ENCODE results near the gene REG3A. TPM values are rescaled to one million over a fixed set of nuclear protein-coding genes. Genes with fewer than 3 reads are reported as not detected.

REG3A gene
- total RNA-seq, 5 donors from 2014 or later (not counting 1 experiment from before 2014, with no cell fraction given) = 0.35 to 0.46 TPM; not detected in 3

DNA sequence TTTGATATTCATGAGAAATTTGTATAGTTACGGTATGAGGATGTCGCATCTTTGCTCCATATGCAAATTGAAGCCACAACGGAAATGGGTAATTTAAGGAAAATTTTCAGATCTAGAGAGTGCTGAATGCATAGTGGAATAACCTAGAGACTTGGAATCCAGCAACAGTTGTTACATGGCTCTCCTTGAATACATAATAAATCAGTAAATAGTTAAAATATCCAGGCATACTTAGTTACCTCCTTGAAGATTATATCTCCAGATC lies 33.9 kb downstream of the REG3A start:
- H3K27me3 Mint-ChIP-seq = no peaks in the 10 kb centered on the region
- no peaks in the 10 kb centered on the region for H3K4me1 Mint-ChIP-seq
- H3K27ac Mint-ChIP-seq = no peak overlapping the region
- Histone ChIP-seq H3K4me1 (ENCODE audit: control insufficient read depth in 1 of 2, extremely low read depth in 1 of 2, insufficient read depth in 2 of 2, low read length in 2 of 2) (no peaks in the 10 kb centered on the region), H3K27ac (ENCODE audit: low read length) (no peak overlapping the region), H3K27me3 (replicated peaks in 1 of 2; ENCODE audit: control insufficient read depth in 2 of 2, extremely low read depth in 1 of 2, insufficient read depth in 2 of 2, low read length in 1 of 2) (no peaks in the 10 kb centered on the region), H3K9me3 (no peaks in the 10 kb centered on the region), H3K36me3 (ENCODE audit: control insufficient read depth in 2 of 2, extremely low read depth in 1 of 2, insufficient read depth in 1 of 2, low read length in 1 of 2) (no peaks in the 10 kb centered on the region), H3K4me3 (ENCODE audit: control insufficient read depth in 1 of 2, extremely low read depth in 1 of 2, low read length in 1 of 2) (no peak overlapping the region)
- WGBS (ENCODE audit: insufficient coverage) = 93% methylated on average over 3 of the region's 3 CpGs
- DNase-seq (no peak), ATAC-seq (replicated peaks in 1 of 4) (no peak)
- peaks cover 4 to 13% (median 6%) of the 10 kb centered on the region in 3 donors for H3K9me3 Mint-ChIP-seq
- POLR2A ChIA-PET = no interaction called here
- H3K36me3 Mint-ChIP-seq = no peaks in the 10 kb centered on the region
- no peak overlapping the region for H3K4me3 Mint-ChIP-seq
- CTCF ChIA-PET = no interaction called here

- Mint-ChIP-seq H3K9me3 (peaks cover 4 to 13% (median 6%) of the 10 kb centered on the region in 3 donors), H3K4me3 (no peak overlapping the region), H3K27ac (no peak overlapping the region), H3K27me3 (no peaks in the 10 kb centered on the region), H3K36me3 (no peaks in the 10 kb centered on the region), H3K4me1 (no peaks in the 10 kb centered on the region)
- ATAC-seq (replicated peaks in 1 of 4) (no peak), DNase-seq (no peak)
- ChIA-PET CTCF (no interaction called here), POLR2A (no interaction called here)
- Histone ChIP-seq H3K27ac (ENCODE audit: low read length) (no peak overlapping the region), H3K9me3 (no peaks in the 10 kb centered on the region), H3K36me3 (ENCODE audit: control insufficient read depth in 2 of 2, extremely low read depth in 1 of 2, insufficient read depth in 1 of 2, low read length in 1 of 2) (no peaks in the 10 kb centered on the region), H3K4me1 (ENCODE audit: control insufficient read depth in 1 of 2, extremely low read depth in 1 of 2, insufficient read depth in 2 of 2, low read length in 2 of 2) (no peaks in the 10 kb centered on the region), H3K27me3 (replicated peaks in 1 of 2; ENCODE audit: control insufficient read depth in 2 of 2, extremely low read depth in 1 of 2, insufficient read depth in 2 of 2, low read length in 1 of 2) (no peaks in the 10 kb centered on the region), H3K4me3 (ENCODE audit: control insufficient read depth in 1 of 2, extremely low read depth in 1 of 2, low read length in 1 of 2) (no peak overlapping the region)
- WGBS (ENCODE audit: insufficient coverage) = no CpG with 5 or more reads among the region's 9 CpGs
These were observed 34.4 kb downstream of the REG3A start for GRCh38 chr2:79124907-79125720.

DNA sequence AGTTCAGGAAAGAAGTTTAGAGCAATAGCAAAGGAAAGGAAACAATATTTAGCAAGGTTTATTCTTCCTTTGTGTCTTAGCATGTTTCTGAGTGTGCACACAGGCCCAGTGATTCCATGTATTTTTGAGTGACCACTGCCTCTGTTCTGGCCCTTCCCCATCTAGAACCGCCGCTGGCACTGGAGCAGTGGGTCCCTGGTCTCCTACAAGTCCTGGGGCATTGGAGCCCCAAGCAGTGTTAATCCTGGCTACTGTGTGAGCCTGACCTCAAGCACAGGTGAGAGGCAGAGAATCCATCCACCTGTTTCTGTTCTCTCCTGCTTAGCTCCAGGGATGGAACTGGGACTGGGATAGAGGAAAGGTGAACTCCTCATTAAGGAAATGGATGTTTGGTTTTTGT lies 36.9 kb downstream of the REG3A start:
- H3K36me3 ChIP-seq (ENCODE audit: control insufficient read depth in 2 of 2, extremely low read depth in 1 of 2, insufficient read depth in 1 of 2, low read length in 1 of 2) = no peaks in the 10 kb centered on the region
- Mint-ChIP-seq H3K9me3 (peaks cover 7 to 9% (median 8%) of the 10 kb centered on the region in 3 donors), H3K27ac (no peak overlapping the region), H3K4me1 (no peaks in the 10 kb centered on the region), H3K27me3 (no peaks in the 10 kb centered on the region), H3K36me3 (no peaks in the 10 kb centered on the region), H3K4me3 (no peak overlapping the region)
- DNase-seq (no peak), ATAC-seq (replicated peaks in 1 of 4) (no peak)
- POLR2A ChIA-PET = no interaction called here
- H3K9me3 ChIP-seq = no peaks in the 10 kb centered on the region
- H3K4me1 ChIP-seq (ENCODE audit: control insufficient read depth in 1 of 2, extremely low read depth in 1 of 2, insufficient read depth in 2 of 2, low read length in 2 of 2) = no peaks in the 10 kb centered on the region
- no peaks in the 10 kb centered on the region for H3K27me3 ChIP-seq (replicated peaks in 1 of 2; ENCODE audit: control insufficient read depth in 2 of 2, extremely low read depth in 1 of 2, insufficient read depth in 2 of 2, low read length in 1 of 2)
- 100% methylated on average over 2 of the region's 2 CpGs for WGBS (ENCODE audit: insufficient coverage)
- no peak overlapping the region for H3K4me3 ChIP-seq (ENCODE audit: control insufficient read depth in 1 of 2, extremely low read depth in 1 of 2, low read length in 1 of 2)
- CTCF ChIA-PET = no interaction called here
- no peak overlapping the region for H3K27ac ChIP-seq (ENCODE audit: low read length)

DNA sequence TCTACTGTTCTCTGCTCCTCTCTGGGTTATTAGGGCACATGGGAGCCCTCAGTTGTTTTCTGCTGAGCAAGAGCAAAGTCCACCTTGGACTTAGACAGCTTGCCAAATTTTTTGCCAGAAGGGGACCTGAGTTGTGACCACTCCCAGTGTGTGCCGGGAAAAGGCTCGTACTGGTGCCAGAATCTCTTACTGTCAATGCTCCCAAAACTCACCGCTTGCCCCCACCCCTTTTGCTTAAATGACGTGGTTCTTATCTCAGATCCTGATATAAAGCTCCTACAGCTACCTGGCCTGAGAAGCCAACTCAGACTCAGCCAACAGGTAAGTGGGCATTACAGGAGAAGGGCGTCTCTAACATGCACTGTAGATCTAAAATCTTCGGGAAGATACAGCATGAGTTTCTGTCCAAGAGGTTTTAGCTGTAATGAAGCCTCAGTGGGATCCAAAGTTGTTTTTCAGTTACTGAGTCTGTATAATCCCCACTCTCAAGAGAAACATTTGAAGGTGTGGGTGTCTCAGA lies 39.3 kb downstream of the REG3A start, which contains the start of gene REG1A:
REG1A (plus strand) TSS at position 295 of the 520 bp plus-strand sequence. CDS start 374 bp downstream, outside the sequence.
- peaks cover 8 to 9% (median 9%) of the 10 kb centered on the region in 3 donors for H3K9me3 Mint-ChIP-seq
- H3K27me3 Mint-ChIP-seq = no peaks in the 10 kb centered on the region
- Histone ChIP-seq H3K9me3 (no peaks in the 10 kb centered on the region), H3K36me3 (ENCODE audit: control insufficient read depth in 2 of 2, extremely low read depth in 1 of 2, insufficient read depth in 1 of 2, low read length in 1 of 2) (no peaks in the 10 kb centered on the region), H3K4me3 (ENCODE audit: control insufficient read depth in 1 of 2, extremely low read depth in 1 of 2, low read length in 1 of 2) (no peak within 1 kb of the TSS), H3K27ac (ENCODE audit: low read length) (no peak within 1 kb of the TSS), H3K27me3 (replicated peaks in 1 of 2; ENCODE audit: control insufficient read depth in 2 of 2, extremely low read depth in 1 of 2, insufficient read depth in 2 of 2, low read length in 1 of 2) (no peaks in the 10 kb centered on the region), H3K4me1 (ENCODE audit: control insufficient read depth in 1 of 2, extremely low read depth in 1 of 2, insufficient read depth in 2 of 2, low read length in 2 of 2) (no peaks in the 10 kb centered on the region)
- WGBS (ENCODE audit: insufficient coverage) = no CpG with 5 or more reads among the region's 6 CpGs
- no peak within 1 kb of the TSS for H3K4me3 Mint-ChIP-seq
- ChIA-PET CTCF (interaction anchor here in 1 of 2 donors (0.7 kb wide), 1 partner anchor 9 kb away, joined by 4 read pairs; no protein-coding TSS in a partner anchor), POLR2A (no interaction called here)
- no peaks in the 10 kb centered on the region for H3K4me1 Mint-ChIP-seq
- no peaks in the 10 kb centered on the region for H3K36me3 Mint-ChIP-seq
- ATAC-seq (replicated peaks in 1 of 4) = no peak
- H3K27ac Mint-ChIP-seq = no peak within 1 kb of the TSS
- DNase-seq = no peak

GRCh38 chr2:79116997-79117928 lies 42.3 kb downstream of the REG3A start:
- WGBS (ENCODE audit: insufficient coverage) = no CpG with 5 or more reads among the region's 2 CpGs
- no peak overlapping the region for H3K27ac ChIP-seq (ENCODE audit: low read length)
- H3K4me3 ChIP-seq (ENCODE audit: control insufficient read depth in 1 of 2, extremely low read depth in 1 of 2, low read length in 1 of 2) = no peak overlapping the region
- no peaks in the 10 kb centered on the region for H3K4me1 ChIP-seq (ENCODE audit: control insufficient read depth in 1 of 2, extremely low read depth in 1 of 2, insufficient read depth in 2 of 2, low read length in 2 of 2)
- Mint-ChIP-seq H3K4me1 (no peaks in the 10 kb centered on the region), H3K27me3 (no peaks in the 10 kb centered on the region), H3K27ac (no peak overlapping the region), H3K4me3 (no peak overlapping the region), H3K36me3 (no peaks in the 10 kb centered on the region), H3K9me3 (peaks cover 6 to 13% (median 9%) of the 10 kb centered on the region in 3 donors)
- H3K27me3 ChIP-seq (replicated peaks in 1 of 2; ENCODE audit: control insufficient read depth in 2 of 2, extremely low read depth in 1 of 2, insufficient read depth in 2 of 2, low read length in 1 of 2) = no peaks in the 10 kb centered on the region
- POLR2A ChIA-PET = no interaction called here
- CTCF ChIA-PET = interaction anchor here in 1 of 2 donors (0.5 kb wide), 1 partner anchor 11 kb away, joined by 3 read pairs; no protein-coding TSS in a partner anchor
- ATAC-seq (replicated peaks in 1 of 4) = no peak
- H3K36me3 ChIP-seq (ENCODE audit: control insufficient read depth in 2 of 2, extremely low read depth in 1 of 2, insufficient read depth in 1 of 2, low read length in 1 of 2) = no peaks in the 10 kb centered on the region
- no peaks in the 10 kb centered on the region for H3K9me3 ChIP-seq
- no peak for DNase-seq

GRCh38 chr2:79114797-79115494 lies 44.6 kb downstream of the REG3A start:
- CTCF ChIA-PET = interaction anchor here in 1 of 2 donors (0.6 kb wide), 1 partner anchor 1462 kb away, joined by 3 read pairs; no protein-coding TSS in a partner anchor
- Histone ChIP-seq H3K27me3 (replicated peaks in 1 of 2; ENCODE audit: control insufficient read depth in 2 of 2, extremely low read depth in 1 of 2, insufficient read depth in 2 of 2, low read length in 1 of 2) (no peaks in the 10 kb centered on the region), H3K4me1 (ENCODE audit: control insufficient read depth in 1 of 2, extremely low read depth in 1 of 2, insufficient read depth in 2 of 2, low read length in 2 of 2) (no peaks in the 10 kb centered on the region), H3K4me3 (ENCODE audit: control insufficient read depth in 1 of 2, extremely low read depth in 1 of 2, low read length in 1 of 2) (no peak overlapping the region), H3K9me3 (peaks cover 2% of the 10 kb centered on the region), H3K27ac (ENCODE audit: low read length) (no peak overlapping the region), H3K36me3 (ENCODE audit: control insufficient read depth in 2 of 2, extremely low read depth in 1 of 2, insufficient read depth in 1 of 2, low read length in 1 of 2) (no peaks in the 10 kb centered on the region)
- DNase-seq = no peak
- Mint-ChIP-seq H3K36me3 (no peaks in the 10 kb centered on the region), H3K4me1 (no peaks in the 10 kb centered on the region), H3K27me3 (no peaks in the 10 kb centered on the region), H3K27ac (no peak overlapping the region), H3K9me3 (peaks cover 7 to 10% (median 9%) of the 10 kb centered on the region in 3 donors), H3K4me3 (no peak overlapping the region)
- POLR2A ChIA-PET = no interaction called here
- no peak for ATAC-seq (replicated peaks in 1 of 4)
- 83% methylated on average over 2 of the region's 3 CpGs for WGBS (ENCODE audit: insufficient coverage)
